T-helper 1 cell (primary cell): ENCODE measurements around the gene MROH2B.

Source experiments
- DNase-seq, 5 donors: peaks; one replicate each; pipeline ENCODE4 v3.0.0-alpha.2; 2012 to 2020

MROH2B gene

GRCh38 chr5:41012318-41012717 is 58.8 kb downstream of the MROH2B start:
- DNase-seq: no peak

- no peak for DNase-seq
These were observed 60.6 kb downstream of the MROH2B start for GRCh38 chr5:41010572-41010971.

GRCh38 chr5:41009232-41009631 is 61.9 kb downstream of the MROH2B start:
- no peak for DNase-seq

- no peak for DNase-seq
These were observed 66.2 kb downstream of the MROH2B start for GRCh38 chr5:41004931-41005330.

GRCh38 chr5:41003670-41004376 is 67.3 kb downstream of the MROH2B start:
- no peak for DNase-seq

- no peak for DNase-seq
These were observed 71.2 kb downstream of the MROH2B start for GRCh38 chr5:40999966-41000365.

GRCh38 chr5:40999142-40999541 is 72.0 kb downstream of the MROH2B start:
- DNase-seq: no peak

- no peak for DNase-seq
These were observed 75.1 kb downstream of the MROH2B start for GRCh38 chr5:40995801-40996586.

GRCh38 chr5:40991981-40992559 is 79.1 kb downstream of the MROH2B start:
- DNase-seq: no peak

GRCh38 chr5:40991168-40991980 is 79.8 kb downstream of the MROH2B start:
- no peak for DNase-seq

- DNase-seq: no peak
These were observed 82.2 kb downstream of the MROH2B start for GRCh38 chr5:40988746-40989510.

GRCh38 chr5:40987349-40987748 is 83.8 kb downstream of the MROH2B start:
- DNase-seq: no peak

- DNase-seq: no peak
These were observed 84.5 kb downstream of the MROH2B start for GRCh38 chr5:40986666-40987065.

GRCh38 chr5:40985501-40985900 is 85.6 kb downstream of the MROH2B start:
- DNase-seq: no peak

GRCh38 chr5:40984884-40985283 is 86.3 kb downstream of the MROH2B start:
- no peak for DNase-seq

GRCh38 chr5:40983781-40984180 is 87.4 kb downstream of the MROH2B start:
- DNase-seq: no peak

- DNase-seq: no peak
These were observed 89.7 kb downstream of the MROH2B start for GRCh38 chr5:40981420-40981819.

- no peak for DNase-seq
These were observed 94.3 kb downstream of the MROH2B start for GRCh38 chr5:40976836-40977235.

- no peak for DNase-seq
These were observed 95.1 kb downstream of the MROH2B start for GRCh38 chr5:40976041-40976440.

GRCh38 chr5:40973364-40974004 is 97.7 kb downstream of the MROH2B start:
- no peak for DNase-seq

GRCh38 chr5:40972434-40972833 is 98.7 kb downstream of the MROH2B start:
- DNase-seq: no peak
